B cell (primary cell): ENCODE data around the gene SEC14L5. TPM values are rescaled to one million over a fixed set of nuclear protein-coding genes. Genes with fewer than 3 reads are reported as not detected.
"Not testable (repeated sequence)": the region's sequence is repeated elsewhere in the genome, so short reads cannot be mapped to it uniquely, and the experiment has no call there.

Source experiments
- ATAC-seq: fragments of 200-7000 bp; cut with Tn5 transposase; one replicate; pipeline ENCODE4 v1.10.0; 2021; ENCODE audit warnings: low read depth, mild to moderate bottlenecking, moderate number of reproducible peaks, moderate library complexity
- CTCF ChIA-PET: fragments of 350-600 bp; sonication (Branson Sonifier 250); formaldehyde crosslinking; loops from one replicate; lab custom pipeline; 2021; ENCODE audit warnings: antibody characterized with exemption, inconsistent platforms; lab: Charles Lee
- POLR2A ChIA-PET: fragments of 350-600 bp; sonication (Branson Sonifier 250); formaldehyde crosslinking; loops from one replicate; lab custom pipeline; 2021; ENCODE audit warnings: antibody characterized with exemption; lab: Charles Lee
- DNase-seq: peaks from one replicate; pipeline ENCODE4 v3.0.0; 2013
- H2AFZ ChIP-seq: 2 replicates; pipeline ENCODE4 v1.6.1; 2012; ENCODE audit warnings: mild to moderate bottlenecking, low read depth, low read length; ENCODE audit not compliant: insufficient read depth, poor library complexity, severe bottlenecking
- H3K27ac ChIP-seq, 2 donors: 1 replicate in 1 of 2; 2 replicates in 1 of 2; pipeline ENCODE4 v1.5.1; 2012 to 2013; ENCODE audit warnings: low read length in 2 of 2, mild to moderate bottlenecking in 2 of 2, moderate library complexity in 1 of 2
- H3K27me3 ChIP-seq, 4 experiments: fragments of 200-600 bp in 1 of 4; sonication (generic) in 1 of 4; replicated peaks in 1 of 4; 1 replicate in 2 of 4; 2 replicates in 2 of 4; pipeline versions ENCODE4 v1.6.1 to v1.7.0; 2013 to 2016; ENCODE audit warnings: low read length in 3 of 4, mild to moderate bottlenecking in 2 of 4, mixed read lengths in 1 of 4, moderate library complexity in 1 of 4; ENCODE audit not compliant: insufficient read depth in 4 of 4, control insufficient read depth in 3 of 4; ENCODE audit errors: control extremely low read depth in 1 of 4
- H3K36me3 ChIP-seq, 2 experiments: replicated peaks in 1 of 2; 1 replicate in 1 of 2; 2 replicates in 1 of 2; pipeline versions ENCODE4 v1.6.1 to v1.7.1; 2013; ENCODE audit warnings: low read length in 1 of 2; ENCODE audit not compliant: insufficient read depth in 2 of 2, control insufficient read depth in 1 of 2; ENCODE audit errors: control extremely low read depth in 1 of 2, extremely low read depth in 1 of 2
- H3K4me1 ChIP-seq, 2 donors: fragments of 200-600 bp in 1 of 2; sonication (generic) in 1 of 2; 1 replicate in 1 of 2; 2 replicates in 1 of 2; pipeline versions ENCODE4 v1.5.1 to v1.6.1; 2013 to 2017; ENCODE audit warnings: low read length in 2 of 2; ENCODE audit not compliant: control insufficient read depth in 2 of 2, insufficient read depth in 2 of 2
- H3K4me2 ChIP-seq: replicated peaks from 2 replicates; pipeline ENCODE3; 2012; ENCODE audit warnings: mild to moderate bottlenecking, low read depth, low read length; ENCODE audit not compliant: poor library complexity, severe bottlenecking
- H3K4me3 ChIP-seq, 5 experiments: fragments of 200-600 bp in 1 of 5; sonication (generic) in 1 of 5; 1 replicate in 3 of 5; 2 replicates in 2 of 5; pipeline versions ENCODE4 v1.5.1 to v1.7.0; 2011 to 2016; ENCODE audit warnings: low read length in 4 of 5, mild to moderate bottlenecking in 4 of 5, low read depth in 2 of 5, control low read depth in 1 of 5, moderate library complexity in 1 of 5; ENCODE audit not compliant: insufficient read depth in 1 of 5; ENCODE audit errors: control extremely low read depth in 1 of 5, extremely low read depth in 1 of 5
- H3K79me2 ChIP-seq: fragments of 200-600 bp; sonication (generic); one replicate; pipeline ENCODE4 v1.6.0; 2016; ENCODE audit warnings: low read length; ENCODE audit not compliant: control insufficient read depth, insufficient read depth
- H3K9ac ChIP-seq: fragments of 200-600 bp; sonication (generic); 2 replicates; pipeline ENCODE4 v1.6.1; 2017; ENCODE audit warnings: mild to moderate bottlenecking, low read length, moderate library complexity
- H3K9me3 ChIP-seq, 3 donors: one replicate each; pipeline versions ENCODE4 v1.6.1 to v1.7.1; 2013; ENCODE audit warnings: low read length in 2 of 3; ENCODE audit not compliant: control insufficient read depth in 2 of 3, insufficient read depth in 1 of 3; ENCODE audit errors: control extremely low read depth in 1 of 3
- H4K20me1 ChIP-seq: 2 replicates; pipeline ENCODE4 v1.6.0; 2012; ENCODE audit warnings: mild to moderate bottlenecking, low read length; ENCODE audit not compliant: insufficient read depth, control insufficient read depth, poor library complexity, severe bottlenecking
- H3K27ac Mint-ChIP-seq: one replicate; pipeline ENCODE4 v1.8.0; 2021; ENCODE audit warnings: mixed read lengths
- H3K27me3 Mint-ChIP-seq: one replicate; pipeline ENCODE4 v1.8.0; 2021; ENCODE audit warnings: mixed read lengths
- H3K4me1 Mint-ChIP-seq: one replicate; pipeline ENCODE4 v1.8.0; 2021; ENCODE audit warnings: mixed read lengths
- H3K4me3 Mint-ChIP-seq: one replicate; pipeline ENCODE4 v1.8.0; 2021; ENCODE audit warnings: mixed read lengths
- H3K9me3 Mint-ChIP-seq: one replicate; pipeline ENCODE4 v1.8.0; 2022; ENCODE audit warnings: mixed read lengths; ENCODE audit not compliant: insufficient read depth
- CTCF ChIP-seq: fragments of 200-600 bp; IDR thresholded peaks from one replicate; pipeline ENCODE4 v1.8.0; 2022; ENCODE audit warnings: antibody characterized with exemption, mild to moderate bottlenecking
- EZH2 ChIP-seq: IDR thresholded peaks from 2 replicates; pipeline ENCODE4 v1.6.1; 2012; ENCODE audit warnings: borderline replicate concordance, low read depth, mild to moderate bottlenecking, moderate library complexity, low read length; ENCODE audit not compliant: insufficient read depth, poor library complexity, severe bottlenecking
- WGBS: methylation state at CpG from one replicate; pipeline ENCODE4 v1.1.5; 2013; ENCODE audit warnings: missing lambda C conversion rate; ENCODE audit not compliant: insufficient coverage; 5-methylcytosine and 5-hydroxymethylcytosine counted together
- intact Hi-C: fragments of 100-400 bp; cut with micrococcal nuclease; formaldehyde crosslinking; loops from one replicate; pipeline ENCODE4 v1.10.0; 2022
- polyA plus RNA-seq: library from polyadenylated mRNA; depleted of rRNA; stranded (reverse); fragments of >200 nt; gene quantifications from 2 replicates; pipeline ENCODE4 v1.2.3, GENCODE V29; 2012
- total RNA-seq, 2 donors: library from RNA; stranded (reverse); fragments of 120-200 nt in 1 of 2; gene quantifications; 1 replicate in 1 of 2; 2 replicates in 1 of 2; pipeline versions ENCODE4 v1.2.3 to v1.2.4, GENCODE V29; 2013 to 2022

The SEC14L5 gene
- total and polyA plus RNA-seq, 2 donors (not counting 1 experiment from before 2014, with no cell fraction given): not detected

GRCh38 chr16:4927661-4928060, 30.5 kb upstream of the SEC14L5 start:
- Histone ChIP-seq H3K4me2 (no peak overlapping the region), H3K27ac (no peak overlapping the region), H3K36me3 (no peaks in the 10 kb centered on the region), H4K20me1 (no peaks in the 10 kb centered on the region), H3K4me1 (no peaks in the 10 kb centered on the region), H3K79me2 (no peaks in the 10 kb centered on the region), H3K9me3 (peaks cover 0 to 28% (median 13%) of the 10 kb centered on the region in 3 donors), H3K9ac (no peak overlapping the region), H2AFZ (no peak overlapping the region), H3K27me3 (peaks cover 0 to 8% (median 0%) of the 10 kb centered on the region in 4 experiments), H3K4me3 (no peak overlapping the region)
- intact Hi-C loops: no loop called here
- WGBS: 100% methylated on average over 1 of the region's 2 CpGs
- H3K27me3 Mint-ChIP-seq: peaks cover 5% of the 10 kb centered on the region
- H3K4me1 Mint-ChIP-seq: no peaks in the 10 kb centered on the region
- peaks cover 5% of the 10 kb centered on the region for H3K9me3 Mint-ChIP-seq
- TF ChIP-seq EZH2: no peak
- TF ChIP-seq CTCF: no peak
- ATAC-seq (no peak), DNase-seq (no peak)
- CTCF ChIA-PET: no interaction called here
- no peak overlapping the region for H3K27ac Mint-ChIP-seq
- no peak overlapping the region for H3K4me3 Mint-ChIP-seq
- POLR2A ChIA-PET: no interaction called here

- TF ChIP-seq CTCF (no peak), EZH2 (no peak)
- Histone ChIP-seq H3K4me3 (no peak overlapping the region), H3K36me3 (no peaks in the 10 kb centered on the region), H3K27me3 (peaks cover 0 to 6% (median 0%) of the 10 kb centered on the region in 4 experiments), H3K27ac (no peak overlapping the region), H3K4me2 (no peak overlapping the region), H4K20me1 (no peaks in the 10 kb centered on the region), H2AFZ (no peak overlapping the region), H3K9me3 (peaks cover 0 to 28% (median 13%) of the 10 kb centered on the region in 3 donors), H3K9ac (no peak overlapping the region), H3K79me2 (no peaks in the 10 kb centered on the region), H3K4me1 (no peaks in the 10 kb centered on the region)
- H3K4me3 Mint-ChIP-seq: no peak overlapping the region
- peaks cover 5% of the 10 kb centered on the region for H3K9me3 Mint-ChIP-seq
- DNase-seq (no peak), ATAC-seq (no peak)
- 92% methylated on average over 4 of the region's 6 CpGs for WGBS
- CTCF ChIA-PET: no interaction called here
- no peaks in the 10 kb centered on the region for H3K4me1 Mint-ChIP-seq
- H3K27ac Mint-ChIP-seq: no peak overlapping the region
- POLR2A ChIA-PET: no interaction called here
- intact Hi-C loops: no loop called here
- H3K27me3 Mint-ChIP-seq: peaks cover 5% of the 10 kb centered on the region
Measured at GRCh38 chr16:4928227-4928626, 29.9 kb upstream of the SEC14L5 start.

- no CpG with 5 or more reads among the region's 4 CpGs for WGBS
Measured at GRCh38 chr16:4929619-4930018, 28.5 kb upstream of the SEC14L5 start.

More at GRCh38 chr16:4929619-4930018, 28.5 kb upstream of the SEC14L5 start:
- CTCF ChIA-PET, H4K20me1 ChIP-seq, POLR2A ChIA-PET, DNase-seq, H3K27ac Mint-ChIP-seq, H3K36me3 ChIP-seq, H3K9me3 Mint-ChIP-seq, ATAC-seq, H3K4me1 ChIP-seq, H3K79me2 ChIP-seq, H3K4me1 Mint-ChIP-seq, H3K4me3 Mint-ChIP-seq, intact Hi-C loops, H3K4me2 ChIP-seq, H3K27ac ChIP-seq, H3K9ac ChIP-seq, H3K4me3 ChIP-seq, H2AFZ ChIP-seq: not testable (repeated sequence)
- H3K9me3 ChIP-seq: peaks cover 0 to 27% (median 13%) of the 10 kb centered on the region in 3 donors
- H3K27me3 ChIP-seq: peaks cover 0 to 12% (median 2%) of the 10 kb centered on the region in 4 experiments
- H3K27me3 Mint-ChIP-seq: peaks cover 12% of the 10 kb centered on the region
